Measurements from ENCODE around the gene SMG1. TPM values are rescaled to one million over a fixed set of nuclear protein-coding genes. Genes with fewer than 3 reads are reported as not detected.
"Not testable (repeated sequence)": the region's sequence is repeated elsewhere in the genome, so short reads cannot be mapped to it uniquely, and the experiment has no call there.

The SMG1 gene
- total RNA-seq, 2 donors from 2014 or later, result 69.2 to 142 TPM

DNA sequence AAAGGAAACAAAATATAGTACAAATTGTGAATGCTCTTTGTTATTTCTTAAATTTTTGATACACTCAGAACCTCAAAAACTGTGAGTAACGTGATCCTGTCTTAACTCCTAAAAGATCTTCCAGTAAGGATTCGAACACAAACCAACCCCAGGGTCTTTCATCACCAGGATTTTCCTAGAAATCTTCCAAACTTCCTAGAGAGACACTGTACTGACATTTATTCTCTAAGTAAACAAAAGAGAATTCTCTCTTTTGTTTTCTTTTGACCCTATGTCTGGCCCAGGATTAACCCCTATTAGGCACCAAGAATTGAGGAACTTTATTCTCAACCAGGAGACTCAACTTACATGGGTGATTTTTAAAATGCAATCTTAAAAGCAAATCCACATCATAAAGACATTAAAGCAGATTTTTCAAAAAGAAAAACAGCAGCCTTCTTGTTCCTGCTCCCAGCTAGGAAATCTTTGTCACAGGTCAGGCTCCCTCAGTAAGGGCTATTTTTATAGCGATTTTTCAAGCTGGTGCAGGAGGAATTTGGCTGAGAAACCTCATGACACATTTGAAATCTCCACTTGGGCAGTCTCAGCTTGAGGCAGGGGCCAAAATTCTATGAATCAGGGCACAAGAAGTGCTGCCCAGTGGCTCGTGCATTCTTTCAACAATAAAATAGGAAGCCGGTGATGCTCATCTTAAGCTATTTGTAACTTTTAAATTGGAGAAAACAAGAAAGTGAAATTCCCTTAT is 6.2 kb upstream of the SMG1 start:
- Histone ChIP-seq H3K4me1 (ENCODE audit: control insufficient read depth in 1 of 2, low read depth in 2 of 2) (peaks cover 12 to 26% of the 10 kb centered on the region in 2 donors), H3K4me3 (peak overlapping the region; percentile 31), H3K9me3 (no peaks in the 10 kb centered on the region), H3K27me3 (replicated peaks; ENCODE audit: insufficient read depth) (no peaks in the 10 kb centered on the region), H3K27ac (peak overlapping the region; percentile 88 to 91), H3K36me3 (no peaks in the 10 kb centered on the region)
- no peak for TF ChIP-seq CTCF (IDR thresholded peaks at IDR 0.05)
- DNase-seq (ENCODE audit: low spot score) (peak; percentile 9), ATAC-seq (ENCODE audit: insufficient number of reproducible peaks, low FRiP score, low read depth) (peak; percentile 97)

DNA sequence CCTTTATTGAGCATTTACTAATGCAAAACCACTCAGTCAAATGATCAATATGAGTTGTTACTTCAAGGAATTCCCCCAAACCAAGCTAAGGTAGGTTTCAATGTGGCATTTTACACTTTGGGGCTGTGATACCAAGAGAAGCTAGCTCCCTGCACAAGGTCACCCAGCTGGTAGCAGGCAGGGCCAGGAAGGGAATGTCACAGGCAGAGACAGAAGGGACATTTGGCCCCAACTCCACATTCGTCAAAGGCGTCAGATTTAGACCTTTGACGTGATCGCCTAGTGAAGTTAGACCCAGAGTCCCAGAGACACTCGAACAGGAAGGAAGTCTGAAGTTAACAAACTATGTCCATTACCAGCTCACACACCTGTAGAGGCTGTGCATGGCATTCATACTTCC is 5.5 kb upstream of the SMG1 start:
- no peak for ATAC-seq (ENCODE audit: insufficient number of reproducible peaks, low FRiP score, low read depth)
- H3K27ac ChIP-seq, result peak overlapping the region; percentile 88 to 91

DNA sequence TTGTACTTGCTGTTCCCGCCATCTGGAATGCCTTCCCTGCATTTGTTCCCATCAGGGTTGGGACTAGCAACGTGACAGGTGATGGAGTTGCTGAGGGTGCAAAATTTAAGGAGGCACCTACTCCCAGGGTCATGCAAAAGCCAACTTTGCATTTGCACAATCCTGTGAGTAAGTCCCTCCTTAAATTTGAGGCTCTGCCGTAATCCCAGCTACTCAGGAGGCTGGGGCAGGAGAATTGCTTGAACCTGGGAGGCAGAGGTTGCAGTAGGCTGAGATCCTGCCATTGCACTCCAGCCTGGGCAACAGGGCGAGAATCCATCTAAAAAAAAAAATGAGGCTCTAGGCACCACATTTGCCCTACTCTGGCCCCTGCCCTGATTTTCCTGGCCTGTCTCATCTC is 3.9 kb upstream of the SMG1 start:
- not testable (repeated sequence) for DNase-seq (ENCODE audit: low spot score); H3K36me3 ChIP-seq; H3K4me3 ChIP-seq; ATAC-seq (ENCODE audit: insufficient number of reproducible peaks, low FRiP score, low read depth); H3K9me3 ChIP-seq; H3K27ac ChIP-seq; H3K27me3 ChIP-seq (replicated peaks; ENCODE audit: insufficient read depth)
- peaks cover 17 to 26% of the 10 kb centered on the region in 2 donors for H3K4me1 ChIP-seq (ENCODE audit: control insufficient read depth in 1 of 2, low read depth in 2 of 2)

More for the DNA sequence above, 5.5 kb upstream of the SMG1 start:
- H3K4me1 ChIP-seq (ENCODE audit: control insufficient read depth in 1 of 2, low read depth in 2 of 2), result peaks cover 17 to 26% of the 10 kb centered on the region in 2 donors
- TF ChIP-seq CTCF (IDR thresholded peaks at IDR 0.05), result no peak
- no peak overlapping the region for H3K4me3 ChIP-seq
- H3K36me3 ChIP-seq, result no peaks in the 10 kb centered on the region
- no peaks in the 10 kb centered on the region for H3K27me3 ChIP-seq (replicated peaks; ENCODE audit: insufficient read depth)
- no peak for DNase-seq (ENCODE audit: low spot score)
- no peaks in the 10 kb centered on the region for H3K9me3 ChIP-seq

GRCh38 chr16:18928073-18928472 is 1.9 kb upstream of the SMG1 start:
- H3K4me3 ChIP-seq; ATAC-seq (ENCODE audit: insufficient number of reproducible peaks, low FRiP score, low read depth); DNase-seq (ENCODE audit: low spot score); H3K27me3 ChIP-seq (replicated peaks; ENCODE audit: insufficient read depth); H3K27ac ChIP-seq; H3K9me3 ChIP-seq; H3K36me3 ChIP-seq: not testable (repeated sequence)
- peaks cover 31 to 38% of the 10 kb centered on the region in 2 donors for H3K4me1 ChIP-seq (ENCODE audit: control insufficient read depth in 1 of 2, low read depth in 2 of 2)

GRCh38 chr16:18925215-18925985 is 808 bp downstream of the SMG1 start:
- not testable (repeated sequence) for H3K9me3 ChIP-seq; H3K36me3 ChIP-seq; DNase-seq (ENCODE audit: low spot score); H3K27me3 ChIP-seq (replicated peaks; ENCODE audit: insufficient read depth)
- Histone ChIP-seq H3K27ac (peak overlapping the region; percentile 93 to 98), H3K4me3 (peak overlapping the region; percentile 98), H3K4me1 (ENCODE audit: control insufficient read depth in 1 of 2, low read depth in 2 of 2) (peaks cover 19 to 25% of the 10 kb centered on the region in 2 donors)
- ATAC-seq (ENCODE audit: insufficient number of reproducible peaks, low FRiP score, low read depth), result peak; percentile 26

- H3K4me3 ChIP-seq, result peak overlapping the region; percentile 19
- H3K4me1 ChIP-seq (ENCODE audit: control insufficient read depth in 1 of 2, low read depth in 2 of 2), result peaks cover 19 to 25% of the 10 kb centered on the region in 2 donors
- not testable (repeated sequence) for H3K27me3 ChIP-seq (replicated peaks; ENCODE audit: insufficient read depth); H3K27ac ChIP-seq; DNase-seq (ENCODE audit: low spot score); H3K9me3 ChIP-seq; H3K36me3 ChIP-seq; ATAC-seq (ENCODE audit: insufficient number of reproducible peaks, low FRiP score, low read depth)
Observed at GRCh38 chr16:18923935-18924334, 2.3 kb downstream of the SMG1 start.

GRCh38 chr16:18923124-18923523 is 3.1 kb downstream of the SMG1 start:
- H3K27ac ChIP-seq; H3K27me3 ChIP-seq (replicated peaks; ENCODE audit: insufficient read depth); ATAC-seq (ENCODE audit: insufficient number of reproducible peaks, low FRiP score, low read depth); DNase-seq (ENCODE audit: low spot score); H3K36me3 ChIP-seq; H3K9me3 ChIP-seq; H3K4me3 ChIP-seq: not testable (repeated sequence)
- peaks cover 19 to 25% of the 10 kb centered on the region in 2 donors for H3K4me1 ChIP-seq (ENCODE audit: control insufficient read depth in 1 of 2, low read depth in 2 of 2)

DNA sequence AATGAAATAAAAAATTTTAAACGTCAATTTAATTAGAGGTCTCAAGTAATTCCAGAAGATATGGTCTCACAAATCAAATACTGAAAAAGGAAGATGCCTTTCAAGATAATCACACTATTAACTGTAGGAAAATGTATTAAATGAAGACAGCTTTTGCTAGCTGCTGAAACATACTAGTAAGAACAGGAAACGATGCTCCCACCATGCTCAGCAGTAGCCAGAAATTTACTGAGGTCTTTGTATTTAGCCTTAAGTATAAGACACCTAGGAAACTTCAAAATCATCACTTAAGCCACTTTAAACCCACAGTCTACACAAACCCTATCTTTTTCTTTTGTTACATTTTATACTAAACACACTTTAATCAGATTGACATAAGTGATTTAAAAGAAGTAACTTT is 16.6 kb downstream of the SMG1 start:
- H3K4me3 ChIP-seq; ATAC-seq (ENCODE audit: insufficient number of reproducible peaks, low FRiP score, low read depth); H3K27me3 ChIP-seq (replicated peaks; ENCODE audit: insufficient read depth); H3K36me3 ChIP-seq; H3K9me3 ChIP-seq; DNase-seq (ENCODE audit: low spot score); H3K27ac ChIP-seq: not testable (repeated sequence)
- peaks cover 8 to 10% of the 10 kb centered on the region in 2 donors for H3K4me1 ChIP-seq (ENCODE audit: control insufficient read depth in 1 of 2, low read depth in 2 of 2)

- H3K27ac ChIP-seq; H3K4me3 ChIP-seq; H3K27me3 ChIP-seq (replicated peaks; ENCODE audit: insufficient read depth); H3K36me3 ChIP-seq; DNase-seq (ENCODE audit: low spot score); ATAC-seq (ENCODE audit: insufficient number of reproducible peaks, low FRiP score, low read depth); H3K9me3 ChIP-seq: not testable (repeated sequence)
- peaks cover 8 to 10% of the 10 kb centered on the region in 2 donors for H3K4me1 ChIP-seq (ENCODE audit: control insufficient read depth in 1 of 2, low read depth in 2 of 2)
Observed at GRCh38 chr16:18908716-18909115, 17.5 kb downstream of the SMG1 start.

GRCh38 chr16:18902778-18903177 is 23.4 kb downstream of the SMG1 start:
- peaks cover 18 to 29% of the 10 kb centered on the region in 2 donors for H3K4me1 ChIP-seq (ENCODE audit: control insufficient read depth in 1 of 2, low read depth in 2 of 2)
- not testable (repeated sequence) for DNase-seq (ENCODE audit: low spot score); H3K27ac ChIP-seq; H3K9me3 ChIP-seq; ATAC-seq (ENCODE audit: insufficient number of reproducible peaks, low FRiP score, low read depth); H3K27me3 ChIP-seq (replicated peaks; ENCODE audit: insufficient read depth); H3K4me3 ChIP-seq; H3K36me3 ChIP-seq
